ENCODE results near the gene RHOBTB3. TPM values are rescaled to one million over a fixed set of nuclear protein-coding genes. Genes with fewer than 3 reads are reported as not detected.

The RHOBTB3 gene
- total RNA-seq, 4 donors from 2014 or later: 58.7 to 85.7 (median 68.0) TPM

DNA sequence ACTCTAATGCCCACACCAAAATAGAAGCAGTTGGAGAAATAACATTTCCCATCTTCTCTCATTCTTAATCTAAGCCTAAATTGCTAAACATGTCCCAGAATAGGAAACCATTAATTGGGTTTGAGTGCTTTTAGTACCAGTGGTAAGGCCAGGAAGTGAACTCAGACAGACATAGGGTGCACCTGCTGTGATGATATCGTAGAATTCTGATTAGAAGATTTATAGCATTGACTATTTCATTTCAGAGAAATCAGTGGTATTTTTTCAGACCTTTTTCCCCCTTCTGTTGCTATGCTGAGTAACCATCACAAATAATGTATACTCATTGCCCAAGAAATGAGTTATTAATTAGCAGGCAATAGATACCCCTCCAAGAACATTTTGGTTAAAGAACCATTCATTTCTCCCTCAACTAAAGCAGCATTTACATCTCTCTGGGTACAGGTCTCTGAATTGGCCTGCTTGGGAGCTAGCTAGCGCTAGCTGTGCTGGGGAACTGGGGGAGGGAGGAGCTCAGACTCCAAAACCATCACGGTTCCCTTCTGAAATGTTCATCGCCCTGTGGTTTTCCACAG is 84.1 kb downstream of the RHOBTB3 start:
- DNase-seq: no peak
- Histone ChIP-seq H3K27me3 (no peaks in the 10 kb centered on the region), H3K27ac (no peak overlapping the region), H3K36me3 (peaks cover 0 to 8% of the 10 kb centered on the region in 2 donors), H3K9me3 (no peaks in the 10 kb centered on the region), H3K4me1 (peaks cover 25 to 47% of the 10 kb centered on the region in 2 donors), H3K4me3 (replicated peaks in 1 of 3) (no peak overlapping the region)
- TF ChIP-seq, protein P1, sequence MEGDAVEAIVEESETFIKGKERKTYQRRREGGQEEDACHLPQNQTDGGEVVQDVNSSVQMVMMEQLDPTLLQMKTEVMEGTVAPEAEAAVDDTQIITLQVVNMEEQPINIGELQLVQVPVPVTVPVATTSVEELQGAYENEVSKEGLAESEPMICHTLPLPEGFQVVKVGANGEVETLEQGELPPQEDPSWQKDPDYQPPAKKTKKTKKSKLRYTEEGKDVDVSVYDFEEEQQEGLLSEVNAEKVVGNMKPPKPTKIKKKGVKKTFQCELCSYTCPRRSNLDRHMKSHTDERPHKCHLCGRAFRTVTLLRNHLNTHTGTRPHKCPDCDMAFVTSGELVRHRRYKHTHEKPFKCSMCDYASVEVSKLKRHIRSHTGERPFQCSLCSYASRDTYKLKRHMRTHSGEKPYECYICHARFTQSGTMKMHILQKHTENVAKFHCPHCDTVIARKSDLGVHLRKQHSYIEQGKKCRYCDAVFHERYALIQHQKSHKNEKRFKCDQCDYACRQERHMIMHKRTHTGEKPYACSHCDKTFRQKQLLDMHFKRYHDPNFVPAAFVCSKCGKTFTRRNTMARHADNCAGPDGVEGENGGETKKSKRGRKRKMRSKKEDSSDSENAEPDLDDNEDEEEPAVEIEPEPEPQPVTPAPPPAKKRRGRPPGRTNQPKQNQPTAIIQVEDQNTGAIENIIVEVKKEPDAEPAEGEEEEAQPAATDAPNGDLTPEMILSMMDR (IDR thresholded peaks at IDR 0.05): no peak
- no peak for TF ChIP-seq POLR2A (IDR thresholded peaks at IDR 0.05)
- 88 to 90% methylated on average over 4 of the region's 4 CpGs for WGBS, 2 donors
- intact Hi-C loops (cut with DNase I): no loop called here

DNA sequence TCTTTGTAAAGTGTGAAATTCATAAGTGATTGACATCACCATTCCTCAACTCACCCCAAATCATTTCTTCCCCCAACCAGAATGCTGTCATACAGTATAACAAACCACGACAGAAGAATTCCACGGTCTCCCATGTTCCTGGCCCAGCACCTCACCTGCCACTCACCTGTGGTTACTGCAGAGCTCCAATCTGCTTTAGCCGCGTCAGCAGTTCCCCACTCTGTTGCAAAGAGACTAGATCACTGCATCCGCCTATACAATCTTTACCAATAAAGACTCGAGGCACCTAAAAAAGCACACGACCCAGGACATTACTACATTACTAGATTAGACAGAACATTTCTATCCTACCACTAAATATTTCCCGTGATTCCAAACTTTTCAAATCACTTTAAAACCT is 85.2 kb downstream of the RHOBTB3 start:
- WGBS, 2 donors: 84 to 86% methylated on average over 8 of the region's 8 CpGs
- TF ChIP-seq, protein P1 (IDR thresholded peaks at IDR 0.05): no peak
- TF ChIP-seq POLR2A (IDR thresholded peaks at IDR 0.05): no peak
- Histone ChIP-seq H3K4me3 (replicated peaks in 1 of 3) (no peak overlapping the region), H3K27me3 (no peaks in the 10 kb centered on the region), H3K9me3 (no peaks in the 10 kb centered on the region), H3K27ac (peak overlapping the region in 2 of 3 donors; percentile 48 to 82), H3K4me1 (peaks cover 26 to 48% of the 10 kb centered on the region in 2 donors), H3K36me3 (peaks cover 0 to 8% of the 10 kb centered on the region in 2 donors)
- no peak for DNase-seq
- intact Hi-C loops (cut with DNase I): no loop called here

DNA sequence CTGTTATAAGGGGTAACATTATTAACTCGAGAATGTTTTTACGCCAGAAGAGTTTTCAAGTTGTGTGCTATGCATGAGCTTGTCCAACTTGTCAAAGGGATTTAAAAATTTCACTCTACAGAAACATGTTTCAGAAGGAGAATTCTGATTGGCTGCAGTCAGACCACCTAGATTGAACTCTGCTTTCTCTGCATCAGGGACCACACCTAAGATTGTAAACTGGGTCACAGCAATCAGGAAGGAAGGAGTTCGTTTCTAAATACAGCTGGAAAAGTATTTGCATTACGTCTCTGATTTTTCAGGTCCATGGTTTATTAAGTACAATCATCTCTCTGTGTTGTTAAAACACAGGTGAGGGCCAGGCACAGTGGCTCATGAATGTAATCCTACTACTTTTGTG is 85.6 kb downstream of the RHOBTB3 start:
- H3K36me3 ChIP-seq: peaks cover 0 to 8% of the 10 kb centered on the region in 2 donors
- H3K9me3 ChIP-seq: no peaks in the 10 kb centered on the region
- H3K27me3 ChIP-seq: no peaks in the 10 kb centered on the region
- H3K4me1 ChIP-seq: peaks cover 31 to 50% of the 10 kb centered on the region in 2 donors
- no peak for TF ChIP-seq POLR2A (IDR thresholded peaks at IDR 0.05)
- TF ChIP-seq, protein P1 (IDR thresholded peaks at IDR 0.05): no peak
- peak; percentile 39 to 47 for DNase-seq
- intact Hi-C loops (cut with DNase I): no loop called here
- 28% methylated on average over 4 of the region's 4 CpGs for WGBS, 2 donors
- peak overlapping the region; percentile 8 to 82 (median 48) for H3K27ac ChIP-seq
- no peak overlapping the region for H3K4me3 ChIP-seq (replicated peaks in 1 of 3)

DNA sequence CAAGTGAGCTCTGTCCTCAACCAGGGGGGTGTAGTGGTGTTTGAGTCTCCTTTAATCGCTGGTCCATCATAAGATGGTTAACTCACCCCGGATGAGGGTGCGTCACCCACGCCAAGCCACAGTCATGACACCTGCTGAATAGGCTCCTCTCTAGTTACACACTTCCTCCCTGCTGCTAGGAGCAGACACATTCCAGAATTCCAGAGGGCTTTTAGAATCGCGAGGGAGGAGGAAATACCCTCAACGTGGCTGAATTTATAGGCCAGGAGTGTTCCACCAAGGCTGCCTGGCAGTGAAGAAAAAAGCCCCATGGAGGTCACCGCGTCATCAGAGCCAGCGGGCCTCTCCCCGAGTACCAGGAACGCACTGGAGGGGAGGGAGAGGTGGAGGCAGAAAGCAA is 86.3 kb downstream of the RHOBTB3 start:
- peaks cover 27 to 44% of the 10 kb centered on the region in 2 donors for H3K4me1 ChIP-seq
- H3K9me3 ChIP-seq: no peaks in the 10 kb centered on the region
- intact Hi-C loops (cut with DNase I): no loop called here
- TF ChIP-seq, protein P1 (IDR thresholded peaks at IDR 0.05): no peak
- WGBS, 2 donors: 40 to 50% methylated on average over 11 to 12 of the region's 12 CpGs
- DNase-seq: no peak
- H3K4me3 ChIP-seq (replicated peaks in 1 of 3): no peak overlapping the region
- no peaks in the 10 kb centered on the region for H3K27me3 ChIP-seq
- H3K27ac ChIP-seq: peak overlapping the region in 2 of 3 donors; percentile 48 to 82
- peaks cover 0 to 8% of the 10 kb centered on the region in 2 donors for H3K36me3 ChIP-seq

All from thyroid gland (tissue), 4 donors.